Kidney glomerular epithelial cell (primary cell): Measurements from ENCODE around the gene NCAM1.

Experiments used
- DNase-seq: peaks from one replicate; lab custom pipeline; 2025; lab: John Stamatoyannopoulos, UW

NCAM1 gene

GRCh38 chr11:113314389-113315301 lies 353.4 kb downstream of the NCAM1 start, which contains the start of gene TTC12:
TTC12 (plus strand) TSS chr11:113314583; CDS start chr11:113316258, 1,675 bp downstream.
- DNase-seq = peak; percentile 81

GRCh38 chr11:113315811-113316210 lies 354.6 kb downstream of the NCAM1 start:
- no peak for DNase-seq

- DNase-seq = no peak
Measured at GRCh38 chr11:113316256-113316655, 355.0 kb downstream of the NCAM1 start.

- DNase-seq = no peak
Measured at GRCh38 chr11:113317339-113317738, 356.1 kb downstream of the NCAM1 start.

- no peak for DNase-seq
Measured at GRCh38 chr11:113319085-113319484, 357.9 kb downstream of the NCAM1 start.

GRCh38 chr11:113322158-113322557 lies 360.9 kb downstream of the NCAM1 start:
- no peak for DNase-seq

GRCh38 chr11:113324250-113324649 lies 363.0 kb downstream of the NCAM1 start:
- no peak for DNase-seq
